Measurements from ENCODE around the gene POLR3H.

DNA sequence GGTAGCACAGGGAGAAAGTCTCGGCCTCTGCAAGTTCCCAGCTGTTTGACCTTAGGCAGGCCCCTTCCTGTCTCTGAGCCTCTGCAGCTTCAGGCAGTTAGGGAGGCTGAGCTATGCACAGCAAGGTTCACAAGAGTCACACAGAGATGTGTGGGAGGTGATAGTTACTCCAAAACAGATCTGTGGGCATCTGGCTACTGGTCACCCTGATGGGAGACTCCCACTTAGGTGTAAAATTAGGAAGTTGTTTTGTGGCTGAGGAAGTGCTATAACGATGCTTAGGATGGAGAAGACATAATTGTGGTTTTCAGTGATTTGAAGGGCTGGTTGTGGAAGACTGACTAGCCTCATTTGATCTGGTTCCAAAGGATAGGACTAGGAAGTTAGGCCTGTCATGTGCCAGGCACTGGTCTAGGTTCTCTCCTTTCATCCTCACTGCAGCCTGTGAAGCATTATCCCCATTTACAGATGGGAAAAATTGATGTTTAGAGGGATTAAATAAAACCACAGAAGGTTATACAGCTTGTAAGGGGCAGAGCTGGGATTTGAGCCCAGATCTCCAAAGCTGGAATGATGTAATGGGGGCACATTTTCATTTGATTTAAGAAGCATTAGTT lies 61.8 kb downstream of the POLR3H start:
- TF ChIP-seq POLR2AphosphoS5 (IDR thresholded peaks at IDR 0.05; ENCODE audit: low read depth, low read length) (no peak), POLR2A (IDR thresholded peaks at IDR 0.05; ENCODE audit: low read depth, low read length) (no peak), TAF1 (IDR thresholded peaks at IDR 0.05; ENCODE audit: low read depth, low read length) (no peak)

All from GM12891 (cell line).